ENCODE results near the gene CLCN5.

CLCN5 gene

DNA sequence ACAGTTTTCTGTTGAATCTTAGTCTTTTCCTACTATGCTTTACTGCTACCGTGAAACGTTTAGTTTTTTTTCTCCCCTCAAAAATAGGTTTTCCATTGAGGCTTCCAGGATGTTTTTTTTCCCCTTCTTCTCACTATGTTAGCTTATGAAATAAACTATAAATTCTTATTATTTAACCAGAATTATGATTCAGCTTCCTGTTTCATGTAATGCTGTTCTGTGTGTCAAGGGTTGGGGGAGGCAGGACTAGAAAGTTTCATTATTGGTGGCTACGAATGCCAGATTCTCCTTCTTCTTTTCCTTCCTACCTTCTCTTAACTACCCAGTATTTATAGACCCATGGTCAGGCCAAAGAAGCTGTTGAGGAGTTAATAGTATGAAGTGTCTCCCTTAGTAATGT lies 11.8 kb downstream of the CLCN5 start:
- DNase-seq (ENCODE audit: low read depth in 2 of 2), result no peak

DNA sequence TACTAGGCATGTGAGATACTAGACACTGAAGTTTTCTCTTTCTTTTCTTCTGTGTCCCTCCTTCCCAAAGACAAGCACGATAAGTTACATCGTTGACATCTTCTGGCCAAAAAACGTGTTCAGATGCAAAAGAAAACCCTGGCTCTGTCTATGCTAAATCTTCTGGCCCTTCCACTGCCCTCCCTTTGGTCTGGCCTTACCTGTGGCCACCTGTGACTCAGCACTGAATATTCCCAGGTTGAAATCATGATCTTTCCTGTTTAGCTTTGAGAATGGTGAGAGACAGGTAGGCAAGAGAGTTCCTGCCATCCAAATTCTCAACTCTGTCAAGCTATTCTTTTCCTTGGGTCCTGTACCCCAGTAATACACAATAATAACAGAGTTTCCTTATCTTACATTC lies 12.3 kb downstream of the CLCN5 start:
- no peak for DNase-seq (ENCODE audit: low read depth in 2 of 2)

DNA sequence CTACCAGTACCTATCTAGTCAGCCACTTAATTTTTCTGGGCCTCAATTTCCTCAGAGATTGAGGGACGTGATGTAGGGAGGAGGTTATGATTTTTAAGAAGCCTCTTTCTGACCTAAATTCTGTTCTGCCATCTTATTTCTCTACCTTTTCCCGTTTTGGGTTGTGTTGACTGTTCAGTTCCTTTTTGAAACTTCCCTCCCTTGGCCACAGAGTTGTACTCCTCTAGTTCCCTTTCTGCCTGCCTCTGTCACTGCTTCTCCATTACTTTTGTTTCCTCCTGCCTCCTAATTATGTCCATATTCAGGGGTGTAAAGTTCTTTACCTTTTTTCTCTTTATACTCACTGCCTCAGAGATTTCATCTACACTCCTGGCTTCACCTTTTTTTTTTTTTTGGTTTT lies 25.4 kb downstream of the CLCN5 start:
- no peak for DNase-seq (ENCODE audit: low read depth in 2 of 2)

DNA sequence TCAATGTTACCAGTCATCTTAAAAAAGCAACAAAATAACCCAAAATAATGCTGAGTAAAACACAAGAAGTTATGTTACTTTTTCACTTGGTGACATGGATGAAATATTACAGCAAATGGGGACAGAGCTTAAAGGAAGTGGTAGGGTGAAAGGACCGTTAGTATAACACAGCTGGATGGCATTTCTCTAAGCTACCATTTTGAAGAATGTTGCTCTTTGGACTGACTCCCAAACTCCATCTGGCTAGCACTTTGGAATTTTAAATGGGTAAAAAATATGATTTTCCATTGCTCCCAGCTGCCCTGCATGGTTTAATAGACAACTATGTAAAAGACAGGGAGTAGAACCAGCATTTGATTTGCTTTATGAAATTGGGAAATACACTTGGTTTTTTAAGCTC lies 27.6 kb downstream of the CLCN5 start:
- no peak for DNase-seq (ENCODE audit: low read depth in 2 of 2)

DNA sequence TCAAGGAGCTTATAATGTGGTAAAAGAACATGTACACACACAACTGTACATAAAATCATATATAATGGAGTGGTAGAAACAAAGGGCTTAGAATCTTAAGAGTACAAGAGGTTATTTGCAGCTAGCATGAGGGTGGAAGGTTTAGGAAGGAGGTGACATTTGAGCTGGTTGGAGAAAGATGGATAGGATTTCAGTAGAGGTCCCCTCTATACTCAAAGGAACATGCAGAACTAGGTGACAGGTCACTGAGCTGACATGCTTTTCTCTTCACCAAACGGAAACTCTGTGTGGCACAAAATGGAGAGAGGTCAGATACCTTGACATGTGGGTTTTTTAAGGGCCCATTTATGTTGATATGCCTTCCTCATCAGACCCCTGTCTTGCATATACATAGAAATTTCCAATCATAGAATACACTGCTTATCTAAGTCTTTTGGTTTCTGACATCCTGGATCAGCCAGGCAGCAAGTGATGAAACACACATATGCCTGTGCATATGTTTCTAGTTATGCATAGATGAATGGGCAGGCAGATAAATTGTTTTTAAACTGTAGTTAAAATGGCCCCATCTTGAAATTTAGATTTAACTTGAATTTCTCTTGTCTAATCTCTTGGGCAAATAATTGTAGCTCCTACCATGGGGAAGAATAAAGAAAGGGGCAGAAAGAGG lies 29.3 kb downstream of the CLCN5 start:
- no peak for DNase-seq (ENCODE audit: low read depth in 2 of 2)

DNA sequence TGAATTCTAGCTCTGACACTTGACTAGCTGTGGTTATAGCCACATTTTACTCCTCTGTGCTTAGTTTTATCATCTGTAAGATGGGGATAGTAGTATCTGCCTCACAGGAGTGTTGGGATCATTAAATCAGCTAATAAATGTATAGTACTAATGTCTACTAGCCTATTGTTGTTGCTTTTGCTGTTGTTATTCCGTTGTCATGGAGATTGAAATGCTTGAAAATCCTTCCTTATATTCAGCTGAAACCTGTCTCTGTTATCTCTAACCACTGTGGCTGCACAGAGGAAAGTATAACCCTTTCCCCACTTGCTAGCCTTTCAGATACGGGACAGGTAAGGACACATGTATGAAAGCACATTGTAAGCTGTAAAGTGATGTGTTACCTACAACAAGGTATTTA lies 33.9 kb downstream of the CLCN5 start:
- no peak for DNase-seq (ENCODE audit: low read depth in 2 of 2)

DNA sequence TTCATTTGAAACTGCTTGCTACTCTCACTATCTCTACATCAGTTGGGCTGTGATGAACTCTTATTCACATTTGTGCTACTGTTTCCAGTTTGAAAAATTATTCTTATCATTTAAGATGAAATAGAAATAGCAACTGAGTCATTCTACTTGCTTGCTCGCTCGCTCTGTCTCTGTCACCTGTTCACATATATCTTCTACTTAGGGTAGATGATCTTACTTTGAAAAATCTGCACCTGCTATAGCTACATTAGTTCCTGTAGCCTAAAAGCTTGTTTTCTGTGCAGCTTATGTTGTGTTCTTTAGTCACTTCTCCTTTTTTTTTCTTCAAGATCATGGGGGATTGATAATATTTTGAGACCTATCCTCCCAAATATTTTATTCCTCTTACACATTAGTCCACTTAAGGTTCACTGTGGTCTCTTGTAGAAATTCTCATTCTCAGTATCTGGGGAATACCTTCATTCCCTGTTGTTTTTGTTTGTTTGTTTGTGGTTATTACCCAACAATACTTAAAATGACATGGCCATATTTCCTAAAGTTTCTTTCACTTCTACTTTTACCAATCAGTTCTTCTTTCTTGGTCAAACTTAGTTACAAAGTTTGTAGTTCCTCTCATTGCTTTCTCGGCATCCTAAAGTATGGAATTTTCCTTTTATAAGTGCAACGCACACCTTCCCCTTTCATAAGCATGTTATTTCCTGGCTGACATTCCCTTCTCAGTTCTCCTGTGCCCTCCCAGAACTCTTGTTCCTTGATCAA lies 36.5 kb downstream of the CLCN5 start:
- no peak for DNase-seq (ENCODE audit: low read depth in 2 of 2)

DNA sequence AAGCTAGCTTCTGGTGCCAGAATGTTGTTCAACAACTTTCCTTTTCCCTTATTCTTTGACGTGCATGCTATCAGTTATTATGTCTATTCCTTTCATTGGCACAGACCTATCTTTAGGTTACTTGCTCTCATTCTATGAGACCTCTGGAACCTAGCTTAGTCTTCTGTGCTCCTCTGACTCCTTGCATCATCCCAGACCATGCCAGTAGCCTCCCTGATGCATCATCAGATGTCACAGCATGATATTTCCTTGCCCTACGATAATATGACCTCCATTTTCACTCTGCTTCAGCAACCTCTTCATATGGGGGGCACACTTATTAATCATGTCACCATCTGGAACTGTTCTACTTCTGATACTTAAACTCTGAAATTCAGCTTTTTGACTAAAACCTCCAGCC lies 37.2 kb downstream of the CLCN5 start:
- DNase-seq (ENCODE audit: low read depth in 2 of 2), result no peak

DNA sequence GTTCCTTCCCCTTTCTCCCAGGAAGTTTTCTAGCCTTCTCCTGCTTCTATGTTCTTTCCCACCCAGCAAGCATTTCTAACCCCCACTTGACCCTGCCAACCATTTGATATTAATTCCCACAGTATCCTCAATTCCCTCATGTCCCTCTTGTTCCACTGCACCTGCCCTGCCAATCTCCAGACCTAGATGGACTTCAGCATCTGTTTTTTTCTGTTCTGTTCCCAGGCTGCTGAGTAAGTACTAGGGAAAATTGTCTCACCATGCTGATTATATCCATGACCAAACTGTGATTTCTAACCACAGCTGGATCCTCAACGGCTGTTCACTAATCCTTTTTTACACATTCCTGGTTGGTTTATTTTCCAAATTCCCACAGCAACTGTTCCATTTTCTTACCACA lies 37.7 kb downstream of the CLCN5 start:
- DNase-seq (ENCODE audit: low read depth in 2 of 2), result no peak

DNA sequence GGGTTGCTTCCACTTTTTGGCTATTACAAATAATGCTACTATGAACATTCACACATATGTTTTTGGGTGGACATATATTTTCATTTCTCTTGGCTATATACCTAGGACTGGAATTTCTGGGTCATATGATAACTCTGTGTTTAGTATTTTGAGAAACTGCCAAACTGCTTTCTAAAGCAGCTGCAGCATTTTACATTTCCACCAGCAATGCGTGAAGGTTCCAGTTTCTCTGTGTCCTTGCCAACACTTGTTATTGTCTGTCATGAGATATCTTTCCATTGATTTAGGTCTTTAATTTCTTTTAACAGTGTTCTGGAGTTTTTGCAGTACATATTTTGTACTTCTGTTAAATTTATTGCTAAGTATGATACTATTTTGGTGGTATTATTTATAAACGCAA lies 48.3 kb downstream of the CLCN5 start:
- no peak for DNase-seq (ENCODE audit: low read depth in 2 of 2)

DNA sequence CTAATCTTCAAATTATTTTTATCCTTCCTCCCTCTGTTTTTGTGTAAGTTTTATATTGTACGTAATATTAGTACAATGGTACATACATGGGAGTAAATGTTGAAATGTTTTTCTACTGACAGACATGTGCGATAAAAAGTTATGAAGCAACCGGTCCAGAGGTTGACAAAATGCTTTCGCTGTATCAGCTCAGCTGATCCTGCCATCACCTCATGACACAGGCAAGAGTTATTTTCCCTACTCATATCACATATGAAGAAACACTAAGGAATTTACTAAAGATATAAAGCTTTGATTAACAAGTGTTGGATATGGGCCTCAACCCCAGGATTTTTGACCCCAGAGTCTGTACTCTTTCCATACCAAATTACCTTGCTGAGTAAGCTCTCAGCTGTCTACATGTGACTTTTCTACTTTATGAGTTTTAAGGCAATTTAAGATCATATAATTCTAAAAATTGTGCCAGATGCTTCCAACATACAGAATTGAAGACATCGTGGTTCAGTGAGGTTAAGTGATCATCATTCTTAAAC lies 50.0 kb downstream of the CLCN5 start:
- DNase-seq (ENCODE audit: low read depth in 2 of 2), result no peak

DNA sequence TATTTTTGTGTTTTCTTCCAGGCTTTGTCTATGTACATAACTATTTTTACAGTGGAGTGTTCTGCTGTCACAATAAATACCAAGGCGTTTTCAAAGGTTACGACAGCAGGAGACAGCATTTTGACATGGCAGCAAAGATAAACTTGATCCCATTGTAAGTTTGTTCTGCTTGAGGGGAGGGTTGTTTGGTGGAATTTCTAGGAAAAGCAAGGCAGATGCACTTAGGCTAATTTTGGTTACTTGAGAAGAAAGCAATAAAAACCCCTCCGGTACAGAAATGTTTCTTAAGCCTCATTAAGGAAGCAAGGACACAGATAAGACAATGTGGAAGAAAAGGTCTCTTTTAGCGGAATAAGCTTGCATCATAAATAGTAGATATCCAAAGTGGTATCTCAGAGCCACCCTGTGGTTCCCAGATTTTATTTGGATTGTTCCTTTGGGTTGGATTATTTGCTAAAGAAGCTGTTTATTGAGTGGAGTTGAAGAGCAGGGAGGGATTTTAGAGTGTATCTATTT lies 54.3 kb downstream of the CLCN5 start:
- no peak for DNase-seq (ENCODE audit: low read depth in 2 of 2)

DNA sequence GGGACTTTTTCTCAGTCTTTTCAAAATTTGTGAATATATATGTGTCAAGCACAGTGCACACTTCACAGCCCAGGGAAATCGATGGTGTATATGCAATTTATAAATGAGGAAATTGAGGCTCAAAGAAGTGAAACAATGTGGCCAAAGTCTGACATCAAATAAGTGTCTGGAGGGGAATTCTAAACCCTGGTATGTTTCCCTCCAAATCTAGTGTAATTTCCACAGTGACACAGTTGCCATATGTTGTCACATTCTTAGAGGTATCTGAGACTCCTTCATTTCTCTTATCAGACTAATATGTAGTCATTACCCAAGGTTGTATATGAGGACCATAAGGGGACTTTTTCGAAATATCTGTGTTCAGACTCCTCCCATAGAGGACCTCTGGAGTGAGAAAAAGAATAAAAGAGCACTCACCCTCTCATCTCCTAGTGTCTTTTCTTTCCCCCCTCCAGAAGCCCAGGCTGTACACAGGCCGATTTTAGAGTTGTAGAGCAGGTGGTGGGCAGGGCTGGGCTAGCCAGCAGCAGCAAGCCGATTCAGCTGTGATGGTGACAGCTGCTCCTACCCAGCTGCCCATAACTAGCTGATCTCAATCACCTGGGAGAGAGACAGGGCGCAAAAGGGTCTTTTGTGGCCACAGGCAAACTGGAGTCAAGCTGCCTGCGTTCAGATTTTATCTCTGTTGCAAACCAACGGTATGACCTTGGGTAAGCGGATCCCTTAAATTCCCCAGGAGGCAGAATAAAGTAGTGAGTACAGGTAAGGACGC lies 55.1 kb downstream of the CLCN5 start:
- DNase-seq (ENCODE audit: low read depth in 2 of 2), result no peak

DNA sequence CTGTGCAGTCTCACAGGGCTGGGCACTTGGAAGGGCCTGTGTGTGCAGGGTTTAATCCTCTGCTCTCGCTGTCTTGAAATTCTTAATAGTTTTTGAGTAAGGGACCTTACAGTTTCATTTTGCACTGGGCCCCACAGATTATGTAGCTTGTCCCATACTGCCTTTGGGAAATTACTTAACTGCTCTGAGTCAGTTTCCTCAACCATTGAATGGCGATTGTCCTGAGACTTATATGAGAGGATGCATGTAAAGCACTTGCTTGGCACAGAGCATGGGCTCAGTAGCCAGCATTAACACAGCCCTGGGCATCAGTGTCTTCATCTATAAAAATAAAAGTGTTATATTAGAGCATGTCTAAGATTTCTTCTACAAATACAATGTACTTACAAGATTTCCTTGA lies 55.8 kb downstream of the CLCN5 start:
- no peak for DNase-seq (ENCODE audit: low read depth in 2 of 2)

DNA sequence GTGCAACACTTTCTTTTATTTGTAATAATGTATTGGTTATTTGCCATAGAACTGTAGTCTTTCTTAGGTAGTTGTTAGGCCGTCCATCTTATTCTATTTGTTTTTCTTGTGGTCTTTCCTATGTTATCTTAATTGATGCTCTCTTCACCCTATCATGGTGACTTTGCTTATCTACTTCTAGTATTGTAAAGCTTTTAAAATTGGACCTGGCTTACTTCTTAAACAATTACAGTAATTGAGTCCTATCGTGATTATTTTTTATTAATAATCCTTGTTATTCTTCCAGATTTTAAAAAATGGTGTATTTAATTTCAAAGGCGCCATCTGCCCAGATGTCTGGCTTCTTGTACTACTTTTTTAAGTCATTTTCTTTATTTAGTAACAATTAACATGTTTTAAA lies 63.7 kb downstream of the CLCN5 start:
- no peak for DNase-seq (ENCODE audit: low read depth in 2 of 2)

DNA sequence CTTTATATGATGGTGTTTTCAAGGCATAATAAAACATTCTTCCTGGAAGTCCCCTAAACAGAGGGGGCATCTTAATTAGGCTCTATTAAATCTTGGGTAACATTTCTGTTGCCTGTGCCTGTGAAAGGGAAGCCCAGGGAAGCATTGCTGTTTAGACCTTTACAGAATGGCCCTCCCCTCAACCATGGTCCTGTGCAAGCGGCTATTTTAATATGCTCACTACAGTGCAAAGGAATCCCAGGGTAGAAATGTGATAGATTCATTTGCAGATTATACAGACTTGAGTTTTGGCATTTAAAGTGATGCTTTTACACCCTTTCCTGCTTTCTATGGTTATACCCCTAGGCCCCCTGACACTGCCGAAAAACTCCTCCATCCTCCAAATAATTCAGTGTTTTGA lies 65.3 kb downstream of the CLCN5 start:
- DNase-seq (ENCODE audit: low read depth in 2 of 2), result no peak

DNA sequence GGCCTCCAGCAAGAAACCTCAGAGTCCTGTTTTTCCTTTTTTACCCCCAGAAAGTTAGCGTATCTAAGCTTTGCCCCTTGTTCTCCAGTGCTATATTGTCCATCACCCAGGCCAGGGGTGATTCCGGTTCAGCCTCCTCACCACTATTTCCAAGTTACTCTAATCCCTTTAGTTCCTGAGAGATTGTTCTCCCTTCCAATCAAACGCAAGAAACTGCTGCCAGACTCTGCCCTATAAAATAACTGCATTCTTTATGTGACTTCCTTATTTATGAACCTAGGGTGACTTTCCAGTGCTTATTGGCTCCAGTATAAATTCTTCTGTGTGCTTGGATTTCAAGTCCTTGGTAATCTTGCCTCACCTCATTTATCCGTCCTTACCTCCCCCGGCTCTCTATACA lies 65.7 kb downstream of the CLCN5 start:
- DNase-seq (ENCODE audit: low read depth in 2 of 2), result no peak

DNA sequence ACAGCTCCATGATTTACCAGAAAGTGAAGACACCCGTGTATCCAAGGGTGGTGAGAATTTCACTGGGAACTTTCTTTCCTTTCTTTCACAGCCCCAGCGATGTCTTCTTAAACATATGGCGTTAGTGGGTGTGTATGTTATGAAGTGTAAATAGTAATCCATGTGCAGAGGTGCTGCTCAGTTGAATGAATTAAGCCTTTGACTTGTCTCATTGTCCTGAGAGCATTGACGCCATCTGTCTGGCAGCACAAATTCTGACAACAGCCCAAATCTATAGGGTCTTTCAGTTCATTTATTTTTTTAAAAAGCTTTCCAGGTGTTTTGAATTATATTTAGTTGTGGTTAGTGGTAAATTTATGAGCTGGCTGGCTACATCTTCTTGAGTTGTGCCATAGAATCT lies 69.4 kb downstream of the CLCN5 start:
- DNase-seq (ENCODE audit: low read depth in 2 of 2), result no peak

DNA sequence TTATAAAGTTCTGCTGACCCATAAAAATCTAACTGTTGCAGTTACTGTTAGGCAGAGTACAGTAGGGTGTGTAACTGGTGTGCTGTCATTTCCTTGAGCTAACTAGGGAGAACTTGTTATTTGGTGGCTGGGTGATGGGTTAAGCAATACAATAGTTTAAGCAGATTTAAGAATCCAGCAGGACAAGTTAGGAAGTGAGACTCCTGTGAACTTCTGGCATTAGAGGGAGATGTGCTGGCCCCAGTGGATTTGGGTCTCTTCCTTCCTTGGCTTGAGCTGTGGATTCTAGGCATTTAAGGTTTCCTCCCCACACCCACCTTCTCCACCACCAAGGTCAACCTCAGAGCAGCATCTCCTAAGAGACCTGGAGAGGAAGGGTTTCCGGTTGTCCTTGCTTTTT lies 70.5 kb downstream of the CLCN5 start:
- DNase-seq (ENCODE audit: low read depth in 2 of 2), result no peak

DNA sequence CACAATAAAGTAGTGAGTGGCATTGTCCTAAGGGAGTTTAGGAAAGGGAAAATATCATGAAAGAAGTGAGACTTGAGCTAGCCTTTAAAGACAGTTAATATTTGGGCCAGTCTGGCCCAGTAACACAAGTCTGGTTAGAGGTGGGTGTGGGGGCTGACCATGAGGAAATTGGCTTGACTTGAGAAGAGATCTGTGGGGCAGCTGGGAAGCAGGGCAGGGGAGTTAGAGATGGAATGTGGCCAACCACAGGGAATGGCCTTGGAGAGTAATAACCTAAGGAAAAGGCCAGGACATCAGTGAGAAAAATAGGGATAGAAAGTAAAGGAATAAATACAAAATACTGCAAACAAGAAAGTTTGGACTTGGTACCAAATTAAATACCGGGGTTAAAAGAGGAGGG lies 71.3 kb downstream of the CLCN5 start:
- DNase-seq (ENCODE audit: low read depth in 2 of 2), result no peak

DNA sequence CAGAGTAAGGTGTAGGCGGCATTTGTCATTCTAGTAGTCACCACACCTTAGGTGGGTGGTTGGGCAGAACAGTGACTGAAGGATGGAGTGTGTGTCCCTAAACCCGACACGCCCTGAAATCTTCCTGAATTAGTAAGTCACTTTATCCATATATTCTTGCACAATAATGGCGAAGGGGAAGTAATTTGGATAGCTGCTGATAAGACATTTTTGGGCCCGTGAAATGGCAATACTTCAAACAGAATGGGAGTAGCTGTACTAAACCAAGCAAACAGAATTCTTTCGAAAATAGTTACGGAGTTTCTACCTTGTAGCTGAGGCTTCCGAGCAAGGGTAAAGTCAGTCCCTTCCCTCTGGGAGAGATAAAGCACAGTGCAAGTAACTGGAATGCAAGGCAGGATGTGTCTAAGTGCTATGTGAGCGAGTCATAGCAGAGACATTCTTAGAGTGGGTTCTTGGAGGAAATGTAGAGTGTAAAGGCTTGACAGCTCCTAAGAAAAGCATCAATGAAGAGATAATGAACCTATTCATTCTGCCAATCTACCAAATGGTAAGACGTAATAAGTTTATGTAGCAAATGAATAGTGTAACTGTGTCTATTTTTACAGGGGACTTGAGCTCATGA lies 72.8 kb downstream of the CLCN5 start:
- no peak for DNase-seq (ENCODE audit: low read depth in 2 of 2)
